OCI-LY1 (cell line): ENCODE results near the gene LRP2.

Source experiments
- H2AFZ ChIP-seq: fragments of 200-600 bp; sonication (generic), shearing (Covaris generic); 2 replicates; pipeline ENCODE4 v1.6.0; 2014; ENCODE audit warnings: antibody characterized with exemption, mild to moderate bottlenecking, low read length
- H3F3A ChIP-seq: fragments of 200-600 bp; sonication (generic), shearing (Covaris generic); 2 replicates; pipeline ENCODE4 v1.6.0; 2014; ENCODE audit warnings: mild to moderate bottlenecking, antibody characterized with exemption, low read length, moderate library complexity; ENCODE audit not compliant: insufficient read depth
- H3K27ac ChIP-seq: fragments of 200-600 bp; sonication (generic); 2 replicates; pipeline ENCODE4 v1.5.1; 2014; ENCODE audit warnings: low read length, mixed run types, mild to moderate bottlenecking, low read depth; ENCODE audit not compliant: poor library complexity, severe bottlenecking
- H3K27me3 ChIP-seq: fragments of 200-600 bp; sonication (generic); 2 replicates; pipeline ENCODE4 v1.6.0; 2014; ENCODE audit warnings: antibody characterized with exemption, mild to moderate bottlenecking, low read length, moderate library complexity; ENCODE audit not compliant: insufficient read depth
- H3K36me3 ChIP-seq: fragments of 200-600 bp; sonication (generic); 2 replicates; pipeline ENCODE4 v1.6.1; 2014; ENCODE audit warnings: mild to moderate bottlenecking, antibody characterized with exemption, low read length, moderate library complexity, mixed read lengths; ENCODE audit not compliant: insufficient read depth
- H3K4me1 ChIP-seq: fragments of 200-600 bp; sonication (generic); 2 replicates; pipeline ENCODE4 v1.5.1; 2014; ENCODE audit warnings: mild to moderate bottlenecking, low read length, moderate library complexity; ENCODE audit not compliant: insufficient read depth, severe bottlenecking
- H3K4me2 ChIP-seq: fragments of 200-600 bp; sonication (generic), shearing (Covaris generic); 2 replicates; pipeline ENCODE4 v1.6.1; 2014; ENCODE audit warnings: low read length
- H3K4me3 ChIP-seq: fragments of 200-600 bp; sonication (generic); 2 replicates; pipeline ENCODE4 v1.5.1; 2014; ENCODE audit warnings: low read length, low read depth, mild to moderate bottlenecking, mixed read lengths; ENCODE audit not compliant: poor library complexity, severe bottlenecking
- H3K79me2 ChIP-seq: fragments of 200-600 bp; shearing (Covaris generic); 2 replicates; pipeline ENCODE4 v1.6.1; 2016; ENCODE audit warnings: mixed run types, low read length, mixed read lengths; ENCODE audit not compliant: insufficient read depth
- H3K9ac ChIP-seq: fragments of 200-600 bp; sonication (generic), shearing (Covaris generic); 2 replicates; pipeline ENCODE4 v1.6.1; 2014; ENCODE audit warnings: mild to moderate bottlenecking, low read length, mixed read lengths
- H3K9me2 ChIP-seq: fragments of 200-600 bp; sonication (generic), shearing (Covaris generic); 2 replicates; pipeline ENCODE4 v1.6.1; 2014; ENCODE audit warnings: low read depth, mild to moderate bottlenecking, low read length, mixed read lengths
- H3K9me3 ChIP-seq: fragments of 200-600 bp; shearing (Covaris generic); 2 replicates; pipeline ENCODE4 v1.6.1; 2014; ENCODE audit warnings: low read length, mixed read lengths
- H4K20me1 ChIP-seq: fragments of 200-600 bp; sonication (generic), shearing (Covaris generic); 2 replicates; pipeline ENCODE4 v1.6.0; 2016; ENCODE audit warnings: mild to moderate bottlenecking, low read length; ENCODE audit not compliant: insufficient read depth
- CTCF ChIP-seq: fragments of 200-600 bp; sonication (generic), shearing (Covaris generic); IDR thresholded peaks from 2 replicates; pipeline ENCODE4 v1.5.1; 2017; ENCODE audit warnings: mild to moderate bottlenecking, antibody characterized with exemption, low read length, moderate library complexity, mixed read lengths
- EZH2 ChIP-seq: fragments of 200-600 bp; sonication (generic), shearing (Covaris generic); IDR thresholded peaks from 2 replicates; pipeline ENCODE4 v1.8.0; 2017; ENCODE audit warnings: borderline replicate concordance, mixed run types, mild to moderate bottlenecking, antibody characterized with exemption, low read length, moderate library complexity, mixed read lengths

Gene LRP2

GRCh38 chr2:169158874-169159273 lies 203.5 kb downstream of the LRP2 start:
- TF ChIP-seq CTCF (no peak), EZH2 (no peak)
- H3K27me3 ChIP-seq = no peaks in the 10 kb centered on the region
- no peaks in the 10 kb centered on the region for H3K9me2 ChIP-seq
- H4K20me1 ChIP-seq = no peaks in the 10 kb centered on the region
- H3K4me2 ChIP-seq = no peak overlapping the region
- no peaks in the 10 kb centered on the region for H3K79me2 ChIP-seq
- no peak overlapping the region for H3K27ac ChIP-seq
- no peak overlapping the region for H2AFZ ChIP-seq
- H3K9me3 ChIP-seq = no peaks in the 10 kb centered on the region
- H3F3A ChIP-seq = no peaks in the 10 kb centered on the region
- H3K36me3 ChIP-seq = no peaks in the 10 kb centered on the region
- no peak overlapping the region for H3K9ac ChIP-seq
- no peaks in the 10 kb centered on the region for H3K4me1 ChIP-seq
- no peak overlapping the region for H3K4me3 ChIP-seq

- TF ChIP-seq EZH2 (no peak), CTCF (no peak)
- Histone ChIP-seq H3K36me3 (no peaks in the 10 kb centered on the region), H3F3A (no peaks in the 10 kb centered on the region), H3K27ac (no peak overlapping the region), H3K4me1 (no peaks in the 10 kb centered on the region), H3K9me2 (no peaks in the 10 kb centered on the region), H3K4me3 (no peak overlapping the region), H3K79me2 (no peaks in the 10 kb centered on the region), H3K9ac (no peak overlapping the region), H4K20me1 (no peaks in the 10 kb centered on the region), H3K27me3 (peaks cover 4% of the 10 kb centered on the region; the same call in 1 of the 2 replicates), H2AFZ (no peak overlapping the region), H3K9me3 (no peaks in the 10 kb centered on the region), H3K4me2 (no peak overlapping the region)
Measured at GRCh38 chr2:169146220-169146619, 216.1 kb downstream of the LRP2 start.

- Histone ChIP-seq H4K20me1 (no peaks in the 10 kb centered on the region), H3K79me2 (no peaks in the 10 kb centered on the region), H3K9ac (no peak overlapping the region), H3K9me3 (no peaks in the 10 kb centered on the region), H3K4me2 (no peak overlapping the region), H3K9me2 (no peaks in the 10 kb centered on the region), H3K4me1 (no peaks in the 10 kb centered on the region), H2AFZ (no peak overlapping the region), H3F3A (no peaks in the 10 kb centered on the region), H3K27ac (no peak overlapping the region), H3K36me3 (no peaks in the 10 kb centered on the region), H3K4me3 (no peak overlapping the region), H3K27me3 (peaks cover 4% of the 10 kb centered on the region; the same call in 1 of the 2 replicates)
- no peak for TF ChIP-seq CTCF
- TF ChIP-seq EZH2 = no peak
Measured at GRCh38 chr2:169143998-169144397, 218.3 kb downstream of the LRP2 start.
